D721Med (cell line): ENCODE measurements around the gene TIGD2.

Experiments used
- DNase-seq: peaks from one replicate; pipeline ENCODE4 v3.0.0; 2011; ENCODE audit warnings: low spot score; ENCODE audit not compliant: insufficient read length
- FAIRE-seq: peaks from 2 replicates; lab custom pipeline; 2011; peaks lifted over from hg19 to GRCh38; lab: Jason Lieb, UNC
- CTCF ChIP-seq: IDR thresholded peaks from 2 replicates; pipeline ENCODE4 v1.5.1; 2012; ENCODE audit warnings: mild to moderate bottlenecking, control low read depth; ENCODE audit not compliant: insufficient read depth; ENCODE audit errors: missing control alignments

TIGD2 gene

GRCh38 chr4:89152972-89153371 lies 41.6 kb downstream of the TIGD2 start:
- FAIRE-seq = peak; percentile 99
- no peak for TF ChIP-seq CTCF
- DNase-seq = peak; percentile 13

GRCh38 chr4:89156174-89156914 lies 45.0 kb downstream of the TIGD2 start:
- FAIRE-seq (no peak), DNase-seq (no peak)
- TF ChIP-seq CTCF = no peak

GRCh38 chr4:89157488-89158024 lies 46.2 kb downstream of the TIGD2 start:
- no peak for DNase-seq
- FAIRE-seq = no peak
- TF ChIP-seq CTCF = no peak

- DNase-seq (peak; percentile 14), FAIRE-seq (peak; percentile 91)
- TF ChIP-seq CTCF = peak; percentile 87
Observed at GRCh38 chr4:89158884-89159503, 47.7 kb downstream of the TIGD2 start.

- FAIRE-seq = no peak
- TF ChIP-seq CTCF = no peak
- DNase-seq = no peak
Observed at GRCh38 chr4:89160806-89161205, 49.5 kb downstream of the TIGD2 start.

GRCh38 chr4:89161841-89162240 lies 50.5 kb downstream of the TIGD2 start:
- no peak for FAIRE-seq
- DNase-seq = no peak
- no peak for TF ChIP-seq CTCF

- TF ChIP-seq CTCF = no peak
- FAIRE-seq (no peak), DNase-seq (no peak)
Observed at GRCh38 chr4:89162496-89162895, 51.2 kb downstream of the TIGD2 start.
